Measurements from ENCODE around the gene ADGRD2. TPM values are rescaled to one million over a fixed set of nuclear protein-coding genes. Genes with fewer than 3 reads are reported as not detected.

Gene ADGRD2
- total and polyA plus RNA-seq, 9 of the 15 experiments (the other 6 are each of a cell fraction or from before 2014, with no cell fraction given) = not detected

DNA sequence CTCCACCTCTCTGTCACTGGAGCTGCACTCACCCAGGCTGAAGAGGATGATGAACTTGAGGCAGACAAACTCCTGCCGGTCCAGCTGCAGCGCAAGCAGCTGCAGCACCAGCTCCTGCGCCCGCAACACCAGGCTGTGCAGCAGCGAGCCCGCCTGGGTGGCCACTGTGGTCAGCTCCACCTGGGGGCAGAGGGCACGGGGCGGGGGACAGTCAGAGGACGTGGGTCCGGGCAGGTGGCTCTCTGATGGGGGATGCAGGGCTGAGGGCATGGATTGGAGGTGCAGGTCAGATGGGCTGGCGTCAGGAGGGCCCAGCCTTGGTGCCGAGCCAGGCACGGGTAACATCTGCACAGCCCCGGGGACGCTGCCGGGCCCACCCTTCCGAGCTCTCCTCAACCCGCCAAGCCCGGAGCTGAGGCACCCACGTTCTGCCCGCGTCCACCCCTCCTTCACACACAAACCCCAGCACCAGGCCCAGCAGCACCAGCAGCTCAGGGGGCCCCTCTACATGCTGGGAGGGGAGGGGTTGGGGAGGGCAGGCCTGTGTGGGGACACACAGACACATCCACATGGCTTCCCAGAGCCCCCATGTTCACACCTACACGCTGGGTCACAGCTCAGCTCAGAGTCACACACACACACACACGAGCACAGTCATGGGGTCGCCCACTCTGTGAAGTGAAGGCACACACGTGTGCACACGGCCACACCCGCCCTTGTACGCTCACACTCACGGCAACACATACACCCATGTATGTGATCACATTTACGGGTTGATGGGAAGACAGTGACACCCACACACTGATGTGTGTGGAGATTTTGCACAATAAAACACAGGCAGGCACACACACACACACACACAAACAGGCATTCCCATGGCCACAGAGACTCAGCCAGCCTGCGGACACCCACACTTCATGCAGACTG lies 41.1 kb downstream of the ADGRD2 start (continued):
- TF ChIP-seq, protein P1, sequence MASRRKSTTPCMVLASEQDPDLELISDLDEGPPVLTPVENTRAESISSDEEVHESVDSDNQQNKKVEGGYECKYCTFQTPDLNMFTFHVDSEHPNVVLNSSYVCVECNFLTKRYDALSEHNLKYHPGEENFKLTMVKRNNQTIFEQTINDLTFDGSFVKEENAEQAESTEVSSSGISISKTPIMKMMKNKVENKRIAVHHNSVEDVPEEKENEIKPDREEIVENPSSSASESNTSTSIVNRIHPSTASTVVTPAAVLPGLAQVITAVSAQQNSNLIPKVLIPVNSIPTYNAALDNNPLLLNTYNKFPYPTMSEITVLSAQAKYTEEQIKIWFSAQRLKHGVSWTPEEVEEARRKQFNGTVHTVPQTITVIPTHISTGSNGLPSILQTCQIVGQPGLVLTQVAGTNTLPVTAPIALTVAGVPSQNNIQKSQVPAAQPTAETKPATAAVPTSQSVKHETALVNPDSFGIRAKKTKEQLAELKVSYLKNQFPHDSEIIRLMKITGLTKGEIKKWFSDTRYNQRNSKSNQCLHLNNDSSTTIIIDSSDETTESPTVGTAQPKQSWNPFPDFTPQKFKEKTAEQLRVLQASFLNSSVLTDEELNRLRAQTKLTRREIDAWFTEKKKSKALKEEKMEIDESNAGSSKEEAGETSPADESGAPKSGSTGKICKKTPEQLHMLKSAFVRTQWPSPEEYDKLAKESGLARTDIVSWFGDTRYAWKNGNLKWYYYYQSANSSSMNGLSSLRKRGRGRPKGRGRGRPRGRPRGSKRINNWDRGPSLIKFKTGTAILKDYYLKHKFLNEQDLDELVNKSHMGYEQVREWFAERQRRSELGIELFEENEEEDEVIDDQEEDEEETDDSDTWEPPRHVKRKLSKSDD (conservative IDR thresholded peaks at IDR 0.05; ENCODE audit: low read length) = no peak
- no peak for TF ChIP-seq ZNF764 (CRISPR knock-in tag; IDR thresholded peaks at IDR 0.05; ENCODE audit: low read depth)
- TF ChIP-seq, protein P2, sequence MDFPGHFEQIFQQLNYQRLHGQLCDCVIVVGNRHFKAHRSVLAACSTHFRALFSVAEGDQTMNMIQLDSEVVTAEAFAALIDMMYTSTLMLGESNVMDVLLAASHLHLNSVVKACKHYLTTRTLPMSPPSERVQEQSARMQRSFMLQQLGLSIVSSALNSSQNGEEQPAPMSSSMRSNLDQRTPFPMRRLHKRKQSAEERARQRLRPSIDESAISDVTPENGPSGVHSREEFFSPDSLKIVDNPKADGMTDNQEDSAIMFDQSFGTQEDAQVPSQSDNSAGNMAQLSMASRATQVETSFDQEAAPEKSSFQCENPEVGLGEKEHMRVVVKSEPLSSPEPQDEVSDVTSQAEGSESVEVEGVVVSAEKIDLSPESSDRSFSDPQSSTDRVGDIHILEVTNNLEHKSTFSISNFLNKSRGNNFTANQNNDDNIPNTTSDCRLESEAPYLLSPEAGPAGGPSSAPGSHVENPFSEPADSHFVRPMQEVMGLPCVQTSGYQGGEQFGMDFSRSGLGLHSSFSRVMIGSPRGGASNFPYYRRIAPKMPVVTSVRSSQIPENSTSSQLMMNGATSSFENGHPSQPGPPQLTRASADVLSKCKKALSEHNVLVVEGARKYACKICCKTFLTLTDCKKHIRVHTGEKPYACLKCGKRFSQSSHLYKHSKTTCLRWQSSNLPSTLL (IDR thresholded peaks at IDR 0.05) = no peak
- no peak for TF ChIP-seq PCBP2 (IDR thresholded peaks at IDR 0.05; ENCODE audit: low read depth, low read length, poor library complexity, severe bottlenecking)
- no peak for TF ChIP-seq TCF7L2 (IDR thresholded peaks at IDR 0.05; ENCODE audit: low read depth, low read length)
- TF ChIP-seq ZSCAN29 (IDR thresholded peaks at IDR 0.05) = no peak
- no peak for TF ChIP-seq GATA2 (CRISPR knock-in tag; IDR thresholded peaks at IDR 0.05)
- no peak for TF ChIP-seq SNIP1 (IDR thresholded peaks at IDR 0.05; ENCODE audit: low read depth)
- no peak for TF ChIP-seq ZNF644 (tag; IDR thresholded peaks at IDR 0.05; ENCODE audit: low read depth)
- TF ChIP-seq FUS (optimal IDR thresholded peaks at IDR 0.05; ENCODE audit: low read depth, low read length) = no peak

Measured in K562 (cell line).